Measurements from ENCODE around the gene HOXC13.

DNA sequence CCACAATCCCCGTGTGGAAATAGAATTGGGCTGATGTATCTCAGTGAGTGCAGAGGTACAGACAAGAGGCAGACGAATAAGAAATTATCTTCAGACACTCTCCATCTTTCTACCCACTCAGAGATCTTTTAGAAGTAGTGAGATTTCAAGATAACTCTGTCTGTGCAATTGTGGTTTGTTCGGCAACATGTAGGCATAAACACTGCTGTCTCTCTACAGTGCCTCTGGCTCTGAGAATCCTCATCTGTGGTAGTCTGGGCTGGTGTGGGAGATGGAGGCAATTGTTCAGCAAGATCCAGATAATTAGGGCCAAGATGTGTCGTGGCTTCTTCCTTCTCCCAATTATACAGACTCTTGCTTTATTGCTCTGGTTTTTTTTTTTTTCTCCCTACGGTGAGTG lies 3.1 kb downstream of the HOXC13 start:
- TF ChIP-seq, protein P1, sequence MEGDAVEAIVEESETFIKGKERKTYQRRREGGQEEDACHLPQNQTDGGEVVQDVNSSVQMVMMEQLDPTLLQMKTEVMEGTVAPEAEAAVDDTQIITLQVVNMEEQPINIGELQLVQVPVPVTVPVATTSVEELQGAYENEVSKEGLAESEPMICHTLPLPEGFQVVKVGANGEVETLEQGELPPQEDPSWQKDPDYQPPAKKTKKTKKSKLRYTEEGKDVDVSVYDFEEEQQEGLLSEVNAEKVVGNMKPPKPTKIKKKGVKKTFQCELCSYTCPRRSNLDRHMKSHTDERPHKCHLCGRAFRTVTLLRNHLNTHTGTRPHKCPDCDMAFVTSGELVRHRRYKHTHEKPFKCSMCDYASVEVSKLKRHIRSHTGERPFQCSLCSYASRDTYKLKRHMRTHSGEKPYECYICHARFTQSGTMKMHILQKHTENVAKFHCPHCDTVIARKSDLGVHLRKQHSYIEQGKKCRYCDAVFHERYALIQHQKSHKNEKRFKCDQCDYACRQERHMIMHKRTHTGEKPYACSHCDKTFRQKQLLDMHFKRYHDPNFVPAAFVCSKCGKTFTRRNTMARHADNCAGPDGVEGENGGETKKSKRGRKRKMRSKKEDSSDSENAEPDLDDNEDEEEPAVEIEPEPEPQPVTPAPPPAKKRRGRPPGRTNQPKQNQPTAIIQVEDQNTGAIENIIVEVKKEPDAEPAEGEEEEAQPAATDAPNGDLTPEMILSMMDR (IDR thresholded peaks at IDR 0.05 in 2 of 3, conservative IDR thresholded peaks at IDR 0.05 in 1 of 3; ENCODE audit: insufficient read depth in 2 of 3, low read depth in 1 of 3, low read length in 3 of 3) = no peak
- TF ChIP-seq TEAD1 (CRISPR knock-in tag; IDR thresholded peaks at IDR 0.05) (no peak), RBM22 (IDR thresholded peaks at IDR 0.05; ENCODE audit: low read depth, low read length, poor library complexity, severe bottlenecking) (no peak), GTF2E2 (tag; IDR thresholded peaks at IDR 0.05) (no peak)
- TF ChIP-seq, protein P2, sequence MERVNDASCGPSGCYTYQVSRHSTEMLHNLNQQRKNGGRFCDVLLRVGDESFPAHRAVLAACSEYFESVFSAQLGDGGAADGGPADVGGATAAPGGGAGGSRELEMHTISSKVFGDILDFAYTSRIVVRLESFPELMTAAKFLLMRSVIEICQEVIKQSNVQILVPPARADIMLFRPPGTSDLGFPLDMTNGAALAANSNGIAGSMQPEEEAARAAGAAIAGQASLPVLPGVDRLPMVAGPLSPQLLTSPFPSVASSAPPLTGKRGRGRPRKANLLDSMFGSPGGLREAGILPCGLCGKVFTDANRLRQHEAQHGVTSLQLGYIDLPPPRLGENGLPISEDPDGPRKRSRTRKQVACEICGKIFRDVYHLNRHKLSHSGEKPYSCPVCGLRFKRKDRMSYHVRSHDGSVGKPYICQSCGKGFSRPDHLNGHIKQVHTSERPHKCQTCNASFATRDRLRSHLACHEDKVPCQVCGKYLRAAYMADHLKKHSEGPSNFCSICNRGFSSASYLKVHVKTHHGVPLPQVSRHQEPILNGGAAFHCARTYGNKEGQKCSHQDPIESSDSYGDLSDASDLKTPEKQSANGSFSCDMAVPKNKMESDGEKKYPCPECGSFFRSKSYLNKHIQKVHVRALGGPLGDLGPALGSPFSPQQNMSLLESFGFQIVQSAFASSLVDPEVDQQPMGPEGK (CRISPR knock-in tag; IDR thresholded peaks at IDR 0.05; ENCODE audit: borderline replicate concordance) = no peak
- TF ChIP-seq, protein P3, sequence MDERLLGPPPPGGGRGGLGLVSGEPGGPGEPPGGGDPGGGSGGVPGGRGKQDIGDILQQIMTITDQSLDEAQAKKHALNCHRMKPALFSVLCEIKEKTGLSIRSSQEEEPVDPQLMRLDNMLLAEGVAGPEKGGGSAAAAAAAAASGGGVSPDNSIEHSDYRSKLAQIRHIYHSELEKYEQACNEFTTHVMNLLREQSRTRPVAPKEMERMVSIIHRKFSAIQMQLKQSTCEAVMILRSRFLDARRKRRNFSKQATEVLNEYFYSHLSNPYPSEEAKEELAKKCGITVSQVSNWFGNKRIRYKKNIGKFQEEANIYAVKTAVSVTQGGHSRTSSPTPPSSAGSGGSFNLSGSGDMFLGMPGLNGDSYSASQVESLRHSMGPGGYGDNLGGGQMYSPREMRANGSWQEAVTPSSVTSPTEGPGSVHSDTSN (CRISPR knock-in tag; IDR thresholded peaks at IDR 0.05; ENCODE audit: low read depth) = no peak
- TF ChIP-seq, protein P3 (tag; conservative IDR thresholded peaks at IDR 0.05; ENCODE audit: low read depth) = no peak

Data from K562 (cell line).